GM12874 (cell line): ENCODE results near the gene SGCE.

Experiments
- TF ChIP-seq, protein P1 (sequence below): IDR thresholded peaks from 2 replicates; pipeline ENCODE4 v1.5.1; 2011; ENCODE audit warnings: low read depth, mild to moderate bottlenecking, control low read depth, low read length, moderate library complexity; ENCODE audit not compliant: insufficient read depth

The SGCE gene

DNA sequence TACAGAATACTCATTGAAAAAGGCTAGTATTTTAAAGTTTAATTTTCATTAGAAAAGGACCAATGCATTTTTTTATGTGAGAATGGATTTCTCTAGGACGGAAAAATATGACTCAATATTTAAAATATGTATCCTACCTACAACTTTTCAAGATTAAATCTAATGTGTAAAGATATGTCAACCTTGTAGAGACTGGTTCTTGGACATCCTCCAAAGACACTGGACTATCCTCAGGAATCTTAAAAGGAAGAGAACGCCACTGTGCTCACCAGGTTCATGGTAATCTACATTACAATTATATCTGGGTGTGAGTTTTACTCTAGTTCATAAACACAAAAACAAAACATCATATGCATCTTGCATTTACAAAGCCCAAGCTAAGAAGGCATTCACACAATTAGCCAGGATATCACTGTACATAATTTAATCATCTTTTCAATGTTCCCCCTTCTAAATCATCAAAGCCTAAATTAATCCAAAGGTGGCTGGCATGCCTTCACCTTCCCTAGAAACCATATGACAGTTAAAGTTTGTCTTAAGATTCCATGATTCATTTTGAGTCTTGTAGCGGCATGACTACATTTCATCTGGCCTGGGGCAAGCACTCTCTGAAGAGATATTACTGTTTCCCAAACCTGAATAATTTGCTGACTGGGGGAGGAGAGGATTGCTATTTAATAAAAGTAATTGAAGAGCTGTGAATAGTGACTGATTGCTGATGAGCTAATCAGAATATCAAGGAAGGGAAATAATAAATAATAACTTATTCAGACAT, 12.0 kb downstream of the SGCE start:
- TF ChIP-seq, protein P1, sequence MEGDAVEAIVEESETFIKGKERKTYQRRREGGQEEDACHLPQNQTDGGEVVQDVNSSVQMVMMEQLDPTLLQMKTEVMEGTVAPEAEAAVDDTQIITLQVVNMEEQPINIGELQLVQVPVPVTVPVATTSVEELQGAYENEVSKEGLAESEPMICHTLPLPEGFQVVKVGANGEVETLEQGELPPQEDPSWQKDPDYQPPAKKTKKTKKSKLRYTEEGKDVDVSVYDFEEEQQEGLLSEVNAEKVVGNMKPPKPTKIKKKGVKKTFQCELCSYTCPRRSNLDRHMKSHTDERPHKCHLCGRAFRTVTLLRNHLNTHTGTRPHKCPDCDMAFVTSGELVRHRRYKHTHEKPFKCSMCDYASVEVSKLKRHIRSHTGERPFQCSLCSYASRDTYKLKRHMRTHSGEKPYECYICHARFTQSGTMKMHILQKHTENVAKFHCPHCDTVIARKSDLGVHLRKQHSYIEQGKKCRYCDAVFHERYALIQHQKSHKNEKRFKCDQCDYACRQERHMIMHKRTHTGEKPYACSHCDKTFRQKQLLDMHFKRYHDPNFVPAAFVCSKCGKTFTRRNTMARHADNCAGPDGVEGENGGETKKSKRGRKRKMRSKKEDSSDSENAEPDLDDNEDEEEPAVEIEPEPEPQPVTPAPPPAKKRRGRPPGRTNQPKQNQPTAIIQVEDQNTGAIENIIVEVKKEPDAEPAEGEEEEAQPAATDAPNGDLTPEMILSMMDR: no peak

- TF ChIP-seq, protein P1: no peak
Observed at GRCh38 chr7:94642838-94643653, 12.9 kb downstream of the SGCE start.

DNA sequence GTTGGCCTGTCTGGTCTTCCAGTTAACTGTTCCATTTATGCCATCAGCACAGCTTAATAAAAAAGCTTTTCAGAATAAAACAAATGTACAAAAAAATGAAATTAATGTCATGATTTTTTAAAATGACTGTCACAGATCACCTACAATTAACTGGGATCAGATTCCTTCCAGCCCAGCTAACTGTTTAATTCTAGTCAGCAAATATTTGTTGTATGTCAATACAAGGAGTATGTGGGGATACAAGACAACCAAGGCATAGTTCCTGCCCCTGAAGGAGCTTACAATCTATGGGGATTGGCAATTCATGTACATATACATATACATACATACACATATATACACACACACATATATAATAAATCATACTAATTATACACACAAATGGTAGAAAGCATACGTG, 16.5 kb downstream of the SGCE start:
- TF ChIP-seq, protein P1: no peak

DNA sequence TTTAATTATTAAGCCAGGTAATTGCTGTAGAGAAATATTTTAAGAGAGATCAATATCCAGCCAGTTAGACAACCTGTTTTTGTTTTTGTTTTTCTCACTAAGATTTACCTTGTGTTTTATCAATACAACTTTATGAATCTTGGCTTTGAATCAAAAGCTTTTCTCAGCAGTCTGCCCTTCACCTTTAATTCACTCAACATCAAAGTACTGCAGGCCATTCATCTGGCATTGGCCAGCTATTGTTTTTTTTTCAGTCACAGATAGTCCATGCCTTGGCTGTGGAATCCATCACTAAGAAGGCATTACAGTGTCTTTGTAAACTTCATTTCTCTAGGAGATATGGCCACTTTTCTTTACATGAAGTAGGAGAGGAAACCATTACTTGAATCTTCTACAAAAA, 20.2 kb downstream of the SGCE start:
- TF ChIP-seq, protein P1: no peak

GRCh38 chr7:94634502-94634901, 21.4 kb downstream of the SGCE start:
- TF ChIP-seq, protein P1: no peak

DNA sequence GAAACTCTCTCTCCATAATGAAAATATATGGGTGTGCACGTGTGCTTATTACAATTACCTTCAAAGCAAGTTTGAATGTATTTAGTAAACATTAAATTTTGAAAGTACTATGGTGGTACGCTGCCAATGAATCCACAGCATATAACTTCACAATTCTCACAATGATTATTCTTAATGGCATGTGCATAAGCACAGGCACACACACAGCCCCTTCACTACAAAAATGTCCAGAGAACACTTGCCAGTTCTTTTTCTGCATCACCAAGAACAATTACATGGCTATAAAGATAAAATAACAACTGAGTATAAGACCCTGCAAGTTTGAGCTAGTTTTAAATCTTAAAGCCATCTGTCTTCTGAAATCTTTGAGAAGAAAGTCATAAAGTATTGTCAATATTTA, 22.2 kb downstream of the SGCE start:
- TF ChIP-seq, protein P1: no peak

GRCh38 chr7:94633014-94633341, 23.0 kb downstream of the SGCE start:
- TF ChIP-seq, protein P1: no peak
